BLaER1 treated with 17β-estradiol and CSF1 and Interleukin-3, amounts not matched to agents 10 nM and 100 nM (cell line): ENCODE results near the gene VWA7.
A peak's percentile ranks its signal among the peaks of the same experiment; 100 is the strongest.

ENCODE experiments used
- H3K27ac ChIP-seq, 11 experiments: shearing (Covaris generic); formaldehyde crosslinking; 2 replicates each; pipeline ENCODE4 v1.8.1; 2022
- H3K27me3 ChIP-seq, 11 experiments: shearing (Covaris generic); formaldehyde crosslinking; 2 replicates each; pipeline ENCODE4 v1.8.1; 2022
- H3K36me3 ChIP-seq, 11 experiments: shearing (Covaris generic); formaldehyde crosslinking; 2 replicates each; pipeline ENCODE4 v1.8.1; 2022
- H3K4me1 ChIP-seq, 10 experiments: shearing (Covaris generic); formaldehyde crosslinking; 2 replicates each; pipeline ENCODE4 v1.8.1; 2022
- H3K4me2 ChIP-seq, 11 experiments: shearing (Covaris generic); formaldehyde crosslinking; 2 replicates each; pipeline ENCODE4 v1.8.1; 2022
- H3K4me3 ChIP-seq, 10 experiments: shearing (Covaris generic); formaldehyde crosslinking; 2 replicates each; pipeline ENCODE4 v1.8.1; 2022
- H3K9ac ChIP-seq, 11 experiments: shearing (Covaris generic); formaldehyde crosslinking; 2 replicates each; pipeline ENCODE4 v1.8.1; 2022
- H3K9me3 ChIP-seq, 11 experiments: shearing (Covaris generic); formaldehyde crosslinking; replicated peaks in 1 of 11; 2 replicates each; pipeline ENCODE4 v1.8.1; 2022
- H4K20me1 ChIP-seq, 11 experiments: shearing (Covaris generic); formaldehyde crosslinking; 2 replicates each; pipeline ENCODE4 v1.8.1; 2022
- Cebpa-rat ChIP-seq, 11 experiments: shearing (Covaris generic); IDR thresholded peaks; 2 replicates each; pipeline ENCODE4 v1.8.1; 2022

VWA7 gene

DNA sequence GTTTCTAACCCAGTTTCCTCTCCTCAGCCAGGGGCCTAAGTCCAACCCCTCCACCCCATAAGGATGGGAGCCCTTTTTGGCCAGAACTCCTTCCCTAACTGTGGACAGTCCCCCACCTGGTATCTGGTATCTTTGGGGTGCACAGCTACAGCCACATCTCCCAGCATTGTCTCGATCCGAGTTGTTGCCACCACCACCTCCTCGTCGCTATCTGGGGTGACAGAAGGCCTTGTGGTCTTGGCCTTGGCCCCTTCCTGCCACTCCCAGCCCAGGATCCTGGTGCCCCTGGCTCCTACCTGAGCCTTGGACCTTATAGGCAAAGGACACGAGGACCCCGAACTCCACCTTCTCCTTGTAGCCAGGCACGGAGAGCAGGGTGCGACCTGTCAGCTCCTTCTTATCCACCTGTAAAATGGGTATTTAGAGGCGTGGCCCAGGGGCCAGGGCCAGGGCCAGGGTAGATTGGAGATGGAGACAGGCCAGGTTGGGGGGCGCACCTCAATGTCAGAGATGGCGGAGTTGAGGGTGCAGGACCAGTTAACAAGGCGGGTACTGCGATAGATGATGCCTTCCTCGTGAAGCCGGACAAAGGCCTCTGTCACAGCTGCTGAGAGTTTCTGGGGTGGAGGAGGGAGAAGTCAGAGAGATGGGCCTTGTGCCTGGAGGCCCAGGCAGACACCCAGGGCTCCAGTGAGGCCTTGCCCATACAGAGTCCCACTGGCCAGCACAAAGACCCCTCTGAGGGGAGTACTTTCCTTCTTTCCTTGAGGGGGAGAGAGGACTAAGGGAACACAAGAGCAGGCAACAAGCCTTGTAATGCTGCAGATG is 7.2 kb upstream of the VWA7 start:
- no peak overlapping the region for H3K4me3 ChIP-seq
- H3K36me3 ChIP-seq = peaks cover 67 to 100% (median 98%) of the 10 kb centered on the region in 11 experiments
- H3K27ac ChIP-seq = no peak overlapping the region
- H3K27me3 ChIP-seq = no peaks in the 10 kb centered on the region
- no peak for TF ChIP-seq Cebpa-rat (IDR thresholded peaks at IDR 0.05)
- H4K20me1 ChIP-seq = peaks cover 0 to 38% (median 5%) of the 10 kb centered on the region in 11 experiments; a peak in 9 of 22 replicates
- no peak overlapping the region for H3K4me2 ChIP-seq
- peak overlapping the region in 2 of 11 experiments; percentile 25 to 34; a peak in 1 of 22 replicates for H3K9ac ChIP-seq
- H3K9me3 ChIP-seq = no peaks in the 10 kb centered on the region
- H3K4me1 ChIP-seq = peaks cover 2 to 13% (median 3%) of the 10 kb centered on the region in 10 experiments

GRCh38 chr6:31782126-31782855 is 5.2 kb upstream of the VWA7 start:
- H3K4me1 ChIP-seq = peaks cover 8 to 18% (median 11%) of the 10 kb centered on the region in 10 experiments
- TF ChIP-seq Cebpa-rat (IDR thresholded peaks at IDR 0.05) = no peak
- no peak overlapping the region for H3K4me2 ChIP-seq
- no peak overlapping the region for H3K27ac ChIP-seq
- H3K4me3 ChIP-seq = no peak overlapping the region
- no peaks in the 10 kb centered on the region for H3K9me3 ChIP-seq
- H4K20me1 ChIP-seq = peaks cover 0 to 59% (median 18%) of the 10 kb centered on the region in 11 experiments; a peak in 11 of 22 replicates
- no peaks in the 10 kb centered on the region for H3K27me3 ChIP-seq
- H3K9ac ChIP-seq = no peak overlapping the region
- H3K36me3 ChIP-seq = peaks cover 81 to 100% (median 98%) of the 10 kb centered on the region in 11 experiments

- no peak for TF ChIP-seq Cebpa-rat (IDR thresholded peaks at IDR 0.05)
- H3K9me3 ChIP-seq = no peaks in the 10 kb centered on the region
- peaks cover 81 to 92% (median 89%) of the 10 kb centered on the region in 11 experiments for H3K36me3 ChIP-seq
- no peak overlapping the region for H3K4me2 ChIP-seq
- H3K4me3 ChIP-seq = no peak overlapping the region
- H3K4me1 ChIP-seq = peaks cover 16 to 26% (median 19%) of the 10 kb centered on the region in 10 experiments
- no peak overlapping the region for H3K9ac ChIP-seq
- no peak overlapping the region for H3K27ac ChIP-seq
- H4K20me1 ChIP-seq = peaks cover 0 to 60% (median 18%) of the 10 kb centered on the region in 11 experiments; a peak in 11 of 22 replicates
- H3K27me3 ChIP-seq = no peaks in the 10 kb centered on the region
Measured at GRCh38 chr6:31781244-31782125, 4.4 kb upstream of the VWA7 start.

GRCh38 chr6:31780507-31781243 is 3.5 kb upstream of the VWA7 start:
- Histone ChIP-seq H3K4me2 (no peak overlapping the region), H3K9ac (no peak overlapping the region), H3K4me1 (peaks cover 25 to 34% (median 27%) of the 10 kb centered on the region in 10 experiments), H4K20me1 (peaks cover 0 to 60% (median 18%) of the 10 kb centered on the region in 11 experiments; a peak in 11 of 22 replicates), H3K27ac (no peak overlapping the region), H3K36me3 (peaks cover 76 to 84% (median 81%) of the 10 kb centered on the region in 11 experiments), H3K4me3 (no peak overlapping the region), H3K27me3 (no peaks in the 10 kb centered on the region), H3K9me3 (no peaks in the 10 kb centered on the region)
- TF ChIP-seq Cebpa-rat (IDR thresholded peaks at IDR 0.05) = no peak

DNA sequence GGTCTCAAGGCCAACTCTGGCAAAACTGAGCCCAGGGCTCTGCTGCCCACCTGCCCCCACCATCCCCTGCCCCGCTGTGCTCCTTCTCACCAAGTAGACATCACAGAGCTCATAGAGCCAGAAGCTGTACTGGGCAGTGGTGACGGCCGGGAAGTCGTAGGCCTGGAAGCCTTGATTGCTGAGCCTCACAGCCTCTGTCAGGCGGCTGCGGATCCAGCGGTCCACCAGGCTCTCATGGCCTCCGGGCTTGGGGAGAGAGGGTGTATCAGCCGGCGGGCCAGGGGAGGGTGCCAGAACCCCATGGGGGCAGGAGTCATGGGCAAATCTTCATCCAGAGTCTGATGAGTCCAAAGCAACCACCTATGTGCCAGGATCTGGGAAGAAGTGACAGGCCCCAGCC is 2.8 kb upstream of the VWA7 start:
- Histone ChIP-seq H3K27me3 (no peaks in the 10 kb centered on the region), H3K9ac (no peak overlapping the region), H3K4me2 (no peak overlapping the region), H3K4me1 (peaks cover 32 to 42% (median 35%) of the 10 kb centered on the region in 10 experiments), H4K20me1 (peaks cover 0 to 60% (median 18%) of the 10 kb centered on the region in 11 experiments; a peak in 11 of 22 replicates), H3K4me3 (no peak overlapping the region), H3K36me3 (peaks cover 69 to 76% (median 74%) of the 10 kb centered on the region in 11 experiments), H3K9me3 (no peaks in the 10 kb centered on the region), H3K27ac (no peak overlapping the region)
- no peak for TF ChIP-seq Cebpa-rat (IDR thresholded peaks at IDR 0.05)

- H3K36me3 ChIP-seq = peaks cover 62 to 69% (median 67%) of the 10 kb centered on the region in 11 experiments
- H3K9me3 ChIP-seq = no peaks in the 10 kb centered on the region
- no peak overlapping the region for H3K4me2 ChIP-seq
- no peak for TF ChIP-seq Cebpa-rat (IDR thresholded peaks at IDR 0.05)
- H3K27me3 ChIP-seq = no peaks in the 10 kb centered on the region
- H3K27ac ChIP-seq = no peak overlapping the region
- no peak overlapping the region for H3K4me3 ChIP-seq
- H3K4me1 ChIP-seq = peaks cover 34 to 48% (median 42%) of the 10 kb centered on the region in 10 experiments
- H4K20me1 ChIP-seq = peaks cover 0 to 60% (median 16%) of the 10 kb centered on the region in 11 experiments; a peak in 10 of 22 replicates
- H3K9ac ChIP-seq = no peak overlapping the region
Measured at GRCh38 chr6:31778999-31779885, 2.1 kb upstream of the VWA7 start.

GRCh38 chr6:31778193-31778592 is 1.1 kb upstream of the VWA7 start:
- H3K9me3 ChIP-seq = no peaks in the 10 kb centered on the region
- TF ChIP-seq Cebpa-rat (IDR thresholded peaks at IDR 0.05) = no peak
- H3K4me2 ChIP-seq = peak overlapping the region in 9 of 11 experiments; percentile 57 to 90 (median 66); a peak in 13 of 22 replicates
- peak overlapping the region in 6 of 11 experiments; percentile 30 to 66 (median 56); a peak in 9 of 22 replicates for H3K27ac ChIP-seq
- no peak overlapping the region for H3K4me3 ChIP-seq
- H3K36me3 ChIP-seq = peaks cover 53 to 59% (median 57%) of the 10 kb centered on the region in 11 experiments
- H3K9ac ChIP-seq = peak overlapping the region in 1 of 11 experiments; percentile 2; a peak in 1 of 22 replicates
- H4K20me1 ChIP-seq = peaks cover 0 to 59% (median 15%) of the 10 kb centered on the region in 11 experiments; a peak in 10 of 22 replicates
- no peaks in the 10 kb centered on the region for H3K27me3 ChIP-seq
- H3K4me1 ChIP-seq = peaks cover 34 to 52% (median 46%) of the 10 kb centered on the region in 10 experiments
